ENCODE measurements around the gene LIPI.
"Not testable (repeated sequence)": the region's sequence is repeated elsewhere in the genome, so short reads cannot be mapped to it uniquely, and the experiment has no call there.

The LIPI gene

DNA sequence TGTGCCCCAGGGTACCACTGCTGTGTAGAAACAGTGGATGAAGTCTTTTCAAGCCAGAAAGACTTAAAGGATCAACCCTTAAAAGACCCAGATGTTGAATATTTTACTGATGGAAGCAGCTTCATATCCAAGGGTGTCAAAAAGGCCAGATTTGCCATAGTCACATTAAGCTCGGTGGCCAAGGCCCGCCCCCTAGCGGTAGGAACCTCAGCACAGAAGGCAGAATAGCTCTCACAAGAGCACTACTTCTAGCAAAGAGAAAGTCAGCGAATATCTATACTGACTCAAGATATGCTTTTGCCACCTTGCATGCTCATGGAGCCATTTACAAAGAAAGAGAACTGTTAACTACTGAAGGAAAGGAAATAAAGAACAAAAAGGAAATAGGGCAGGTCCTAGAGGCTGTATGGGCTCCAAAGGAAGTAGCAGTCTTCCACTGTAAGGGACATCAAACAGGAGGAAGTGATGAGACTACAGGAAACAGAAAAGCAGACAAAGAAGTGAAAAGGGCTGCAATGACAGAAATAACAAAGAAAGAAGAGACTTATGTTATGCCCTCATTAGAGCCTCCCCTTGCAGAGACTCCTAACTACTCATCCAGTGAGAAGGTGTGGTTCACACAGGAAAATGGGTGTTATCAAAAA, 90.5 kb downstream of the LIPI start:
- H3K9ac ChIP-seq = no peak overlapping the region
- H3K27ac ChIP-seq = no peak overlapping the region
- H3K27me3 ChIP-seq = no peaks in the 10 kb centered on the region
- H3K36me3 ChIP-seq = peaks cover 26% of the 10 kb centered on the region
- peaks cover 34% of the 10 kb centered on the region for H3K9me3 ChIP-seq
- H4K20me1 ChIP-seq = no peaks in the 10 kb centered on the region
- TF ChIP-seq Cebpa-rat (IDR thresholded peaks at IDR 0.05) = no peak
- H3K4me1 ChIP-seq = peaks cover 41% of the 10 kb centered on the region
- peak overlapping the region; percentile 76 for H3K4me2 ChIP-seq
- no peak overlapping the region; the same call in 1 of the 2 replicates for H3K4me3 ChIP-seq

DNA sequence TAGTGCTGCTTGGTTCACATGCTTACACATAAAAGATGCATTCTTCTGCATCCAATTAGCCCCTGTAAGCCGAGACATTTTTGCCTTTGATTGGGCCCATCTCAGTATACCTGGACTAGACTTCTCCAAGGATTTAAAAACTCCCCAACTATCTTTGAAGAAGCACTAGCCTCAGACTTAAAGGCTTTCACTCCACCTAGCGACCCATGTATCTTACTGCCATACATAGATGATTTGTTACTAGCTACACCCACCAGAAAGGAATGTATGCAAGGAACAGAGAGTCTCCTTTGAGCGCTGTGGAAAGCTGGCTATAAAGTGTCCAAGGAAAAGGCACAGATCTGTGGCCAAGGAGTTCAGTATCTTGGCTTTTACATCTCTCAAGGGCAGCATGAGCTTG, 91.7 kb downstream of the LIPI start:
- peaks cover 26% of the 10 kb centered on the region for H3K9me3 ChIP-seq
- H3K4me2 ChIP-seq = no peak overlapping the region
- no peak overlapping the region for H3K4me3 ChIP-seq
- H3K27ac ChIP-seq = no peak overlapping the region
- H3K4me1 ChIP-seq = peaks cover 35% of the 10 kb centered on the region
- no peaks in the 10 kb centered on the region for H4K20me1 ChIP-seq
- H3K27me3 ChIP-seq = no peaks in the 10 kb centered on the region
- no peak for TF ChIP-seq Cebpa-rat (IDR thresholded peaks at IDR 0.05)
- peaks cover 32% of the 10 kb centered on the region for H3K36me3 ChIP-seq
- H3K9ac ChIP-seq = no peak overlapping the region

DNA sequence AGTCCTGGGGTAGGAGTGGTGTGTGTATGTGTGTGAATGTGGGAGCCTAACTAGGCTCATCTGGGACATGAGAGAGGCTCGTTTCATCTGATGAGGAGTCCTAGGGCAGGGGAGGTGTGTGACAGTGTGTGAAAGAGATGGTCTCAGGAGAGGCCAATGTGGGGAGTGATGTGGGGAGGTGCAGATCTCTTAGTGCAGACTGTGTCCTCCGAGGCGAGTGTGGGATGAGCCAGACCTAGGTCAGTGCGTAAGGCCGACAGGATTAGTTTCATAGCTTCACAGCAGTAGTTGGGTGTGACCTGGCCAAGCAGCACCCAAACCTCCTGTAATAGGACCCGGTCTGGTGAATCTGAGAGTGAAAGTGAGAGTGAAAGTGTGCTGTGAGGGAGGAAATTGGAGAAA, 94.7 kb downstream of the LIPI start:
- Histone ChIP-seq H3K4me3 (no peak overlapping the region), H3K4me1 (peaks cover 15% of the 10 kb centered on the region), H3K9ac (no peak overlapping the region), H3K4me2 (no peak overlapping the region), H3K36me3 (peaks cover 35% of the 10 kb centered on the region), H3K27ac (no peak overlapping the region), H4K20me1 (no peaks in the 10 kb centered on the region), H3K27me3 (no peaks in the 10 kb centered on the region), H3K9me3 (peaks cover 6% of the 10 kb centered on the region)
- no peak for TF ChIP-seq Cebpa-rat (IDR thresholded peaks at IDR 0.05)

DNA sequence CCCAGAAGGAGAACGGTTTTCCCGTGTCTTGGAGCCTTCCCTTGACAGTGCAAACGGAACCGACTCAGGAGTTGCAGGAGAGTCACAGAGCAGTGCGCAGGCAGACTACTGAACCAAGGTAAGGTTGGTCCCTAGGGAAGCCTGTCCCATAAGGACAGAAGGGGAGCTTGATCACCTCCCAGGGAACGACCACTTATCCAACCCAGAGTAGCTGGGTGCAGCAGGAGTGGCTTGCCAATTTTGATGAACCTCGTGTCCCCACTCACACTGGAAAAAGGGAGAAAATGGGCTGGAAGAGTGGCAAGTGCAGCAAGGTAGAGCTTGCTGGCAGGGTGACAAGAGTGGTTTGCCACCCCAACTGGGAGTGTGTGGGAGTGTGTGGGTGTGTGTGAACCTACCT, 95.1 kb downstream of the LIPI start:
- no peaks in the 10 kb centered on the region for H4K20me1 ChIP-seq
- H3K4me2 ChIP-seq = no peak overlapping the region
- peaks cover 6% of the 10 kb centered on the region for H3K9me3 ChIP-seq
- H3K9ac ChIP-seq = no peak overlapping the region
- no peak for TF ChIP-seq Cebpa-rat (IDR thresholded peaks at IDR 0.05)
- no peak overlapping the region for H3K4me3 ChIP-seq
- peaks cover 10% of the 10 kb centered on the region for H3K4me1 ChIP-seq
- no peak overlapping the region for H3K27ac ChIP-seq
- peaks cover 35% of the 10 kb centered on the region for H3K36me3 ChIP-seq
- H3K27me3 ChIP-seq = no peaks in the 10 kb centered on the region

DNA sequence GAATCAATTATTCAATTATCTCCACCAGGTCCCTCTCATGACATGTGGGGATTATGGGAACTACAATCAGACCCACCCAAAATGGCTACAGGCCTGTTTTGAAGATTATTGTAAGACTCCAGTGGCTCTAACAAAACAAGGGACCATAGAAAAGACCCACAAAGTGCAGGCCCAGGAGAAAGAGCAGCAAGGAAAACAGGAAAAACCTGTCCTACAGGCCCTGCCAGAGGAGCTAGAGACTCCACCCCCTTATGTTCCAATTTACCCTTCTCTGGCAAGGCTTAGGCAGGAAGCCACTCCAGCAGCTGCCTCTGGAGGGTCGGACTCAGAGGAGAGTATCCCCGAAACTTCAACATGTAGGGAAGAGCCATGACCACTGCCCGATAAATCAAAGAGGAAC, 96.5 kb downstream of the LIPI start:
- peaks cover 35% of the 10 kb centered on the region for H3K36me3 ChIP-seq
- no peak for TF ChIP-seq Cebpa-rat (IDR thresholded peaks at IDR 0.05)
- no peak overlapping the region for H3K9ac ChIP-seq
- peaks cover 3% of the 10 kb centered on the region; the same call in 1 of the 2 replicates for H3K9me3 ChIP-seq
- no peaks in the 10 kb centered on the region for H4K20me1 ChIP-seq
- H3K27me3 ChIP-seq = no peaks in the 10 kb centered on the region
- H3K4me3 ChIP-seq = no peak overlapping the region
- no peak overlapping the region for H3K4me2 ChIP-seq
- H3K4me1 ChIP-seq = no peaks in the 10 kb centered on the region
- no peak overlapping the region for H3K27ac ChIP-seq

DNA sequence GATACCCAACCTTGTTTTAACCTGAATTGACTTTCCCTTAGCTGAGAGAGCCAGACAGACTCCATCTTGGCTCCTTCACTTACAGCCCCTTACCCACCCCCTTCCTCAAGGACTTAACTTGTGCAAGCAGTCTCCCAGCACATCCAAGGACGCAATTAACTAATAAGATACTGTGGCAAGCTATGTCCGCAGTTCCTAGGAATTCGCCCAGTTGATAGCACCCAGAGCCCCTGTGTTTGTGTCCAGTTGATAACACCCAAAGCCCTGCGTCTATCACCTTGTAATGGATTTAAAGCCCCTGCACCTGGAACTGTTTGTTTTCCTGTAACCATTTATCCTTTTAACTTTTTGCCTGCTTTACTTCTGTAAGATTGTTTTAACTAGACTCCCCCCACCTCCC, 106.2 kb downstream of the LIPI start:
- H3K4me2 ChIP-seq, H3K9ac ChIP-seq: not testable (repeated sequence)

DNA sequence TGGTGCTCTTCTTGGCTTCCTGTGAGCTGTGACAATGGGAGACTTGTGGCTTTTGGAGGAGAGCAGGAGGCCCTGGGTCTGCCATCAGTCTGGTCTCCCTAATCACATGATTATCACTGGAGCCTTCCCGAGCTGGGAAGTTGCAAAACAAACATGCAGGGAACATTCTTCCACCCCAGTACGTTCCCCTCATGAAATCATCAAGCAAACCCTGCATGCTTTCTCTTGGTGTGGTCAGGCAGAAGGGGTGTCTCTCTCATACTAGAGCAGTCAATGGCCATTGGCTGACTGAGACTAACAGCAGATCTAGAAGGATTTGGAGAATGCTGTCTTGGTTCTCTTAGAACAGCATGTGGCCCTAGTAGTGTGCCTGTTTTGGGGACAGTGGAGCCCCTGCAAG, 111.2 kb downstream of the LIPI start:
- Histone ChIP-seq H3K9ac (no peak overlapping the region), H3K27me3 (no peaks in the 10 kb centered on the region), H3K9me3 (no peaks in the 10 kb centered on the region), H3K4me2 (no peak overlapping the region), H4K20me1 (no peaks in the 10 kb centered on the region), H3K36me3 (peaks cover 81% of the 10 kb centered on the region), H3K27ac (no peak overlapping the region), H3K4me1 (no peaks in the 10 kb centered on the region; the same call in 1 of the 2 replicates), H3K4me3 (no peak overlapping the region)
- no peak for TF ChIP-seq Cebpa-rat (IDR thresholded peaks at IDR 0.05)

More for the DNA sequence above, 106.2 kb downstream of the LIPI start:
- not testable (repeated sequence) for H3K27me3 ChIP-seq, H3K4me1 ChIP-seq, H3K4me3 ChIP-seq, H3K27ac ChIP-seq, H3K9me3 ChIP-seq, H4K20me1 ChIP-seq
- peaks cover 58% of the 10 kb centered on the region for H3K36me3 ChIP-seq

DNA sequence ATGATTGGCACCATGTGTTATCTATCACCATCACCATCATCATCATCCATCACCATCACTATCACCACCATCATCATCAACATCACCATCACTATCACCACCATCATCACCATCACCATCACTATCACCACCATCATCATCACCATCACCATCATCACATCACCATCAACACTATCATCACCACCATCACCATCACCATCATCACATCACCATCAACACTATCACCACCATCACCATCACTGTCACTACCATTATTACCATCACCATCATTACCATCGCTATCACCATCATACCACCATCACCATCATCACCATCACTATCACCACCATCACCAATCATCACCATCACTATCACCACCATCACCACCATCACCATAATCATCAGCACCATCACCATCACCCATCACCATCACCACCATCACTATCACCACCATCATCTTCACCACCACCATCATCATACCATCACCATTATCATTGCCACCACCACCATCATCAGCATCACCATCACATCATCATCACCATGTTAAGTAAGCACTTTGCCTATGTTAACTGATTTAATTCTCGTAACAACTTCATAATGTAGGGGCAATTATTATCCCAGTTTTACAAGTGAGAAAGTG, 112.8 kb downstream of the LIPI start:
- Histone ChIP-seq H3K4me2 (no peak overlapping the region), H3K4me3 (no peak overlapping the region), H3K27me3 (no peaks in the 10 kb centered on the region), H3K27ac (no peak overlapping the region), H3K36me3 (peaks cover 74% of the 10 kb centered on the region), H4K20me1 (no peaks in the 10 kb centered on the region), H3K9ac (no peak overlapping the region), H3K9me3 (no peaks in the 10 kb centered on the region), H3K4me1 (no peaks in the 10 kb centered on the region; the same call in 1 of the 2 replicates)
- TF ChIP-seq Cebpa-rat (IDR thresholded peaks at IDR 0.05) = no peak

DNA sequence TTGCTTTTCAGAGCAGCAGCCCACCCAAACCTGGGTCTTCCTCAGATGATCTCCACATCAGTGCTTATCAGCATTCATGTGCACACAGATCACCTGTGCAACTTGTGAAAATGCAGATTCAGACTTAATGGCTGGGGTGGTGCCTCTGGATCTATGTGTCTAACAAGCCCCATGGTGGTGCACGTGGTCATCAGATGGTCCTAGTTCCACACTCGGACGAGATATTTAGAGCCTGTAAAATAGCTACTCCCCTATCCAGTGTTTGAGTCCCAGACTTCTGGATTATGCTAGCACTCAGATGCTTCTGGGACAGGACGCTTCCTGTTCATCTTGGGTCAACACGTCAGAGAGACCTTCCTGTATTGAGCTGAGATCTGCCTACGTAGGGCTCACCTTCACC, 114.2 kb downstream of the LIPI start:
- Histone ChIP-seq H3K27me3 (no peaks in the 10 kb centered on the region), H3K4me2 (no peak overlapping the region), H3K9ac (no peak overlapping the region), H4K20me1 (no peaks in the 10 kb centered on the region), H3K4me3 (no peak overlapping the region), H3K36me3 (peaks cover 75% of the 10 kb centered on the region), H3K4me1 (no peaks in the 10 kb centered on the region; the same call in 1 of the 2 replicates), H3K27ac (no peak overlapping the region), H3K9me3 (peaks cover 6% of the 10 kb centered on the region; the same call in 1 of the 2 replicates)
- no peak for TF ChIP-seq Cebpa-rat (IDR thresholded peaks at IDR 0.05)

DNA sequence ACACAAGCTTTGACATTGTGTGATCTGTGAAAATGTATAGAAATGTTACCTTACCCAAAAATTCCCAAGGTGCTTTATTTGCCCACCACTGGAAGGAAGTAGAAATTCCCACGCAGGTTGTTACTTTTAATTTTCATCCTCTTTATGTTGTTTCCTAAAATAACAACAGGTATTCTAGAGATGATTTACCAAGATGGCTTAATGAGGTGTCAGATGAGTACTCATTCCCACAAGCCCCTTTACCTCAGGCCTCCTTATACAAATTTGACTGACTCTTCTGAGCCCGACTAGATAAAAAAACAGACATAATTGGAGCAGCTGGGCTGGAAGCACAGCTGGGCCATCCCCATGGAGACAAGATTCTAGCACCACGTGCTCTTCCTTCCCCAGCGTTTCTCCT, 114.6 kb downstream of the LIPI start:
- H3K36me3 ChIP-seq = peaks cover 75% of the 10 kb centered on the region
- no peak overlapping the region for H3K27ac ChIP-seq
- TF ChIP-seq Cebpa-rat (IDR thresholded peaks at IDR 0.05) = no peak
- no peak overlapping the region for H3K4me3 ChIP-seq
- H3K4me1 ChIP-seq = no peaks in the 10 kb centered on the region; the same call in 1 of the 2 replicates
- no peak overlapping the region for H3K9ac ChIP-seq
- H3K27me3 ChIP-seq = no peaks in the 10 kb centered on the region
- H3K9me3 ChIP-seq = peaks cover 10% of the 10 kb centered on the region; the same call in 1 of the 2 replicates
- H4K20me1 ChIP-seq = no peaks in the 10 kb centered on the region
- no peak overlapping the region for H3K4me2 ChIP-seq

Measured in BLaER1 (cell line).